Adipose tissue (tissue), 3 donors: ENCODE data around the gene LIN7A. TPM values are rescaled to one million over a fixed set of nuclear protein-coding genes. Genes with fewer than 3 reads are reported as not detected.

Experiments
- polyA plus RNA-seq, 3 donors: library from polyadenylated mRNA; stranded (reverse); fragments of 200-250 nt; gene quantifications; one replicate each; pipeline ENCODE4 v1.2.3, GENCODE V29; 2013
- donor health status: healthy with polysubstance abuse.
- donor health status: Bipolar disorder and iron deficiency.
- donor health status: healthy.

The LIN7A gene
- polyA plus RNA-seq, 3 donors, result 0.53 to 3.1 (median 1.0) TPM

Other genes with a start within 250 kb of the LIN7A start
- 1 to 10 TPM in 1 of 3 donors, under 1 TPM in 2; 0.07 to 1.0 (median 0.18) TPM for gene MYF6, start 230.3 kb downstream of the LIN7A start, polyA plus RNA-seq
- gene MYF5, start 221.0 kb downstream of the LIN7A start, polyA plus RNA-seq, result not detected
- 10 to 100 TPM in 2 of 3 donors, 1 to 10 TPM in 1; 3.8 to 27.9 (median 14.1) TPM for gene ACSS3, start 140.1 kb upstream of the LIN7A start, polyA plus RNA-seq